Breast epithelium (tissue), 4 donors: ENCODE results near the gene GNE. TPM values are rescaled to one million over a fixed set of nuclear protein-coding genes. Genes with fewer than 3 reads are reported as not detected.
"Not testable (repeated sequence)": the region's sequence is repeated elsewhere in the genome, so short reads cannot be mapped to it uniquely, and the experiment has no call there.

ENCODE experiments used
- DNase-seq, 2 donors: peaks; one replicate each; pipeline ENCODE4 v3.0.0-alpha.2; 2019; ENCODE audit warnings: low spot score in 2 of 2
- H3K27ac ChIP-seq, 2 donors: fragments of 200-600 bp; sonication (generic) in 1 of 2; one replicate each; pipeline ENCODE4 v1.5.1; 2016 to 2019; ENCODE audit warnings: mild to moderate bottlenecking in 1 of 2
- H3K27me3 ChIP-seq, 2 donors: fragments of 200-600 bp; sonication (generic) in 1 of 2; one replicate each; pipeline versions ENCODE4 v1.5.1 to v1.6.0; 2017 to 2019; ENCODE audit warnings: control low read depth in 1 of 2, mild to moderate bottlenecking in 1 of 2
- H3K36me3 ChIP-seq: fragments of 200-600 bp; one replicate; pipeline ENCODE4 v1.5.1; 2019
- H3K4me1 ChIP-seq, 2 donors: fragments of 200-600 bp; sonication (generic); one replicate each; pipeline ENCODE4 v1.5.1; 2016 to 2019; ENCODE audit warnings: control low read depth in 1 of 2
- H3K4me3 ChIP-seq, 3 donors: fragments of 200-600 bp; sonication (generic); 1 replicate in 2 of 3; 2 replicates in 1 of 3; pipeline ENCODE4 v1.5.1; 2016 to 2019; ENCODE audit warnings: mild to moderate bottlenecking in 3 of 3, moderate library complexity in 2 of 3
- H3K9me3 ChIP-seq, 2 donors: fragments of 200-600 bp; sonication (generic) in 1 of 2; one replicate each; pipeline ENCODE4 v1.5.1; 2016 to 2019; ENCODE audit warnings: control low read depth in 1 of 2
- POLR2A ChIP-seq: fragments of 450-650 bp; IDR thresholded peaks from one replicate; pipeline ENCODE4 v1.6.1; 2016; ENCODE audit warnings: antibody characterized with exemption, mild to moderate bottlenecking, moderate library complexity
- POLR2AphosphoS5 ChIP-seq, 3 donors: sonication (generic); formaldehyde crosslinking; IDR thresholded peaks; one replicate each; pipeline ENCODE4 v1.6.1; 2017; ENCODE audit warnings: antibody characterized with exemption in 3 of 3
- intact Hi-C: fragments of 100-400 bp; cut with DNase I; formaldehyde crosslinking; loops from one replicate; pipeline ENCODE4 v1.15.1; 2023; ENCODE audit warnings: low total_unique reads
- total RNA-seq, 3 donors: library from RNA; depleted of rRNA; stranded (reverse); fragments of >200 nt; gene quantifications; one replicate each; pipeline ENCODE4 v1.1.0, GENCODE V29; 2016
- TF ChIP-seq, protein P1 (sequence below), 3 donors: fragments of 450-650 bp; IDR thresholded peaks; one replicate each; pipeline ENCODE4 v1.5.1; 2016 to 2017; ENCODE audit warnings: antibody characterized with exemption in 3 of 3, mild to moderate bottlenecking in 3 of 3, moderate library complexity in 3 of 3

The GNE gene
- total RNA-seq, 3 donors from 2014 or later = 24.9 to 38.2 (median 35.1) TPM

DNA sequence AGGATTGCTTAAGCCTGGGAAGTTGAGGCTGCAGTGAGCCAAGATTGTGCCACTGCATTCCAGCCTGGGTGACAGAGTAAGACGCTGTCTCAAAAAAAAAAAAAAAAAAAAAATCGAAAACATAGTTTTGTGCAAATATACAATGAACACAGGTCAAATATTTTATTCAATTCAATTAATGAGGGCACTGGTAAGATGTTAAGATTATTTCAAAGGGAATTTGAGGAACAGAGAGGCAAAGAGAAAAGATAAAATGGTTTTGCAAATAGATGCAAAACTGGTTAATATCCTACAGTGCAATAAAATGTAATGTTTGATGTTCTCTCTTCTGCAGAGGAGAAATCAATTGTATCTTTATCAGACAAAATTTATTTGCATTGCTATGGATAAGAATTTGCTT, 39.5 kb upstream of the GNE start:
- no peaks in the 10 kb centered on the region for H3K27me3 ChIP-seq
- H3K4me1 ChIP-seq = no peaks in the 10 kb centered on the region
- no peak for TF ChIP-seq POLR2AphosphoS5 (IDR thresholded peaks at IDR 0.05)
- TF ChIP-seq, protein P1, sequence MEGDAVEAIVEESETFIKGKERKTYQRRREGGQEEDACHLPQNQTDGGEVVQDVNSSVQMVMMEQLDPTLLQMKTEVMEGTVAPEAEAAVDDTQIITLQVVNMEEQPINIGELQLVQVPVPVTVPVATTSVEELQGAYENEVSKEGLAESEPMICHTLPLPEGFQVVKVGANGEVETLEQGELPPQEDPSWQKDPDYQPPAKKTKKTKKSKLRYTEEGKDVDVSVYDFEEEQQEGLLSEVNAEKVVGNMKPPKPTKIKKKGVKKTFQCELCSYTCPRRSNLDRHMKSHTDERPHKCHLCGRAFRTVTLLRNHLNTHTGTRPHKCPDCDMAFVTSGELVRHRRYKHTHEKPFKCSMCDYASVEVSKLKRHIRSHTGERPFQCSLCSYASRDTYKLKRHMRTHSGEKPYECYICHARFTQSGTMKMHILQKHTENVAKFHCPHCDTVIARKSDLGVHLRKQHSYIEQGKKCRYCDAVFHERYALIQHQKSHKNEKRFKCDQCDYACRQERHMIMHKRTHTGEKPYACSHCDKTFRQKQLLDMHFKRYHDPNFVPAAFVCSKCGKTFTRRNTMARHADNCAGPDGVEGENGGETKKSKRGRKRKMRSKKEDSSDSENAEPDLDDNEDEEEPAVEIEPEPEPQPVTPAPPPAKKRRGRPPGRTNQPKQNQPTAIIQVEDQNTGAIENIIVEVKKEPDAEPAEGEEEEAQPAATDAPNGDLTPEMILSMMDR (IDR thresholded peaks at IDR 0.05) = no peak
- TF ChIP-seq POLR2A = no peak
- no peaks in the 10 kb centered on the region for H3K36me3 ChIP-seq
- no peak overlapping the region for H3K4me3 ChIP-seq
- DNase-seq = no peak
- no peaks in the 10 kb centered on the region for H3K9me3 ChIP-seq
- intact Hi-C loops = no loop called here
- H3K27ac ChIP-seq = no peak overlapping the region

DNA sequence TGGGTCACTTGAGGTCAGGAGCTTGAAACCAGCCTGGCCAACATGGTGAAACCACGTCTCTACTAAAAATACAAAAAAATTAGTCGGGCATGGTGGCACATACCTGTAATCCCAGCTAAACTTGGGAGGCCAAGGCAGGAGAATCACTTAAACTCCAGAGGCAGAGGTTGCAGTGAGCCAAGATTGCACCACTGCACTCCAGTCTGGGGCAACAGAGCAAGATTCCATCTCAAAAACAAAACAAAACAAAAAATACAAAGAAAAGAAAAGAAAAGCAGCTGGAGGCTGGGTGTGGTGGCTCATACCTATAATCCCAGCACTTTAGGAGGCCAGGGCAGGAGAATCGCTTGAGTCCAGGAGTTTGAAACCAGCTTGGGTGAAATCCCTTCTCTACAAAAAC, 36.7 kb upstream of the GNE start:
- DNase-seq, H3K27ac ChIP-seq, H3K36me3 ChIP-seq, H3K4me3 ChIP-seq, intact Hi-C loops, H3K4me1 ChIP-seq, H3K9me3 ChIP-seq, H3K27me3 ChIP-seq: not testable (repeated sequence)

DNA sequence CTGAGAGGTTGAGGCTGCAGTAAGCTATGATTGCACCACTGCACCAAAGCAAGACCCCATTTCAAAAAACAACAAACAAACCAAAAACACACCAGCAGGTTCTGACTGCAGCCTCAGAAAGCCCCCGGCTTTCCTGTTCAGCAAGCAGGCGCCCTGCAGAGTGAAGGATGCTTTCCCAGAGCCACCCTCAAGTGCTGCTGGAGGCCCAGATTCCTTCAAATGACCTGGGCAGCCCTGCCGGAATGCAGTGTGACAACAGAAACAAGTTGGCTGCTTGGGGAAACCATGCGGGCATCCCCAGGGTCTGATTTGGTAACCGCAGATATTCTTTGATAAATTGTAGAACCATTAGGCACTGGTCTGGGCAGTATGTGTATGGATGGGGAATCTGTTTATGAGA, 35.7 kb upstream of the GNE start:
- no peaks in the 10 kb centered on the region for H3K9me3 ChIP-seq
- H3K36me3 ChIP-seq = no peaks in the 10 kb centered on the region
- TF ChIP-seq, protein P1 (IDR thresholded peaks at IDR 0.05) = no peak
- TF ChIP-seq POLR2AphosphoS5 (IDR thresholded peaks at IDR 0.05) (no peak), POLR2A (no peak)
- H3K27me3 ChIP-seq = no peaks in the 10 kb centered on the region
- H3K4me3 ChIP-seq = no peak overlapping the region
- no peaks in the 10 kb centered on the region for H3K4me1 ChIP-seq
- H3K27ac ChIP-seq = no peak overlapping the region
- intact Hi-C loops = no loop called here
- DNase-seq = no peak

DNA sequence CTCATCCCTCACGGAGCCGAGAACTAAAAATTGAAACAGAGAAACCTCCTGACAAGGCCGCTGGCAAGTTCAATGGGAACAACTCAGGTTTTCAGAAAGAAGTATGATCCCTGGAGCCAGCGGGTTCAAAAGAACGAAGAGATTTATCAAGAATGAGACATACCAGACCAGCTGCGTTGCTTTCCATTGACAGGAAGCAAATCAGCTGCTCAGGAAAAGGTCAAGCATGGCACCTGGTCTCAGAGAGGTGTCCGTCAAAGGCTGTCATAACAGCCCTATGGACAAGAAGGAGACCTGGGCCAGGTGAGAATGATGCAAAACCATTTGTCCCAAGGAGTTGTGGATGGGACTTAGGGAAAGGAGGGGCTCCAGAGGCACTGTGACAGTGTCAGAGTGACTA, 34.9 kb upstream of the GNE start:
- H3K9me3 ChIP-seq = no peaks in the 10 kb centered on the region
- H3K36me3 ChIP-seq = no peaks in the 10 kb centered on the region
- no peak overlapping the region for H3K4me3 ChIP-seq
- H3K27ac ChIP-seq = no peak overlapping the region
- no peak for DNase-seq
- TF ChIP-seq, protein P1 (IDR thresholded peaks at IDR 0.05) = no peak
- TF ChIP-seq POLR2AphosphoS5 (IDR thresholded peaks at IDR 0.05) = no peak
- no peak for TF ChIP-seq POLR2A
- intact Hi-C loops = no loop called here
- no peaks in the 10 kb centered on the region for H3K27me3 ChIP-seq
- no peaks in the 10 kb centered on the region for H3K4me1 ChIP-seq

DNA sequence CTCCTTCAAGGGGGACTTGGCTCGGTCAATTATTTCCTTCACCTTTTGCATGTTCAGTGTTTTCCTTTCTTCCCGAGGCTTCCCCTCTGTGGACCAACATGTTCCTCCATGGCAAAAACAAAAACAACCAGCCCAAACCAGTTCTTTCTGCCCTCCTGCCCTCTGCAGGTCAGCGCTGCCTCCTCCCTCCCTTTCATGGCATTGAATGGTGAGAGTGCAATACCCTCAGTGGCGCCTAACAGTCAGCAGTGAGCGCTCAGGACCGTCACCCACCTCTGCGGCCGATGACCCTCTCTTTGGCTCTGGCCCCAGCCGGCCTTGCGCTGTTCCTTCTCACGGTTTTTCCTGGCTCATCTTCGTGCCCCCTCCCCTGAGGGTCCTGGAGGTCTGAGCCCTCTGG, 34.4 kb upstream of the GNE start:
- no peaks in the 10 kb centered on the region for H3K4me1 ChIP-seq
- intact Hi-C loops = no loop called here
- no peak for TF ChIP-seq POLR2AphosphoS5 (IDR thresholded peaks at IDR 0.05)
- no peak for TF ChIP-seq POLR2A
- TF ChIP-seq, protein P1 (IDR thresholded peaks at IDR 0.05) = no peak
- H3K27me3 ChIP-seq = no peaks in the 10 kb centered on the region
- H3K4me3 ChIP-seq = no peak overlapping the region
- DNase-seq = no peak
- H3K9me3 ChIP-seq = no peaks in the 10 kb centered on the region
- no peaks in the 10 kb centered on the region for H3K36me3 ChIP-seq
- H3K27ac ChIP-seq = no peak overlapping the region

DNA sequence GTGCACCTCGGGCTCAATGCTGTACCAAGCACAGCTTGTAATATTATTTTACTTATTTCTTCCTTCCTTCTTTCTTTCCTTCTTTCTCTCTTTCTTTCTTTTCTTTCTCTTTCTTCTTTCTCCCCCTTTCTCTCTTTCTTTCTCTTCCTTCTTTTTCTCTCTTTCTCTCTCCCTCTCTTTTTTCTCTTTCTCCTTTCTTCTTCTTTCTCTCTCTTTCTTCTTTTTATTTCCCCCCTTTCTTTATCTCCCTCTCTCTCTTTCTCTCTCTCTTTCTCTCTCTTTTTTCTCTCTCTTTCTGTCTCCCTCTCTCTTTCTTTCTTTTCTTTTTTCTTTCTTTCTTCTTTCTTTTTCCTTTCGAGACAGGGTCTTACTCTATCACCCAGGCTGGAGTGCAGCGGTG, 32.7 kb upstream of the GNE start:
- Histone ChIP-seq H3K9me3 (no peaks in the 10 kb centered on the region), H3K4me1 (no peaks in the 10 kb centered on the region), H3K27me3 (no peaks in the 10 kb centered on the region), H3K36me3 (no peaks in the 10 kb centered on the region), H3K4me3 (no peak overlapping the region), H3K27ac (no peak overlapping the region)
- TF ChIP-seq, protein P1 (IDR thresholded peaks at IDR 0.05) = no peak
- no peak for TF ChIP-seq POLR2A
- no peak for TF ChIP-seq POLR2AphosphoS5 (IDR thresholded peaks at IDR 0.05)
- no peak for DNase-seq
- intact Hi-C loops = no loop called here
